ENCODE data around the gene LITAF. TPM values are rescaled to one million over a fixed set of nuclear protein-coding genes. Genes with fewer than 3 reads are reported as not detected.
"Not testable (repeated sequence)": the region's sequence is repeated elsewhere in the genome, so short reads cannot be mapped to it uniquely, and the experiment has no call there.

LITAF gene
- total and polyA plus RNA-seq, 7 experiments from 2014 or later, result 126 to 563 (median 264) TPM

DNA sequence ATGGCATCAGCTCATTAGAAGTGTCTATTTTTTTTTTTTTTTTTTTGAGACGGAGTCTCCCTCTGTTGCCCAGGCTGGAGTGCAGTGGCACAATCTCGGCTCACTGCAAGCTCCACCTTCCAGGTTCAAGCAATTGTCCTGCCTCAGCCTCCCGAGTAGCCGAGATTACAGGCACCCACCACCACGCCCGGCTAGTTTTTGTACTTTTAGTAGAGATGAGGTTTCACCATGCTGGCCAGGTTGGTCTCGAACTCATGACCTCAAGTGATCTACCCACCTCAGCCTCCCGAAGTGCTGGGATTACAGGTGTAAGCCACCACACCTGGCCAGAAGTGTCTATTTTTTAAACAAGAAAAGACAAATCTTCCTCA lies 9.4 kb downstream of the LITAF start:
- POLR2A ChIA-PET; ATAC-seq; H3K36me3 ChIP-seq (ENCODE audit: control insufficient read depth in 2 of 3, insufficient read depth in 3 of 3, low read length in 3 of 3); DNase-seq; H3K4me3 ChIP-seq (ENCODE audit: low read length); H3K9me3 Mint-ChIP-seq; H3K9me3 ChIP-seq (ENCODE audit: control insufficient read depth in 2 of 3, low read length in 3 of 3); H3K27me3 Mint-ChIP-seq; intact Hi-C loops (cut with micrococcal nuclease); H3K27me3 ChIP-seq (ENCODE audit: control insufficient read depth in 2 of 2, insufficient read depth in 2 of 2, low read length in 2 of 2); H3K27ac ChIP-seq (ENCODE audit: low read depth, low read length): not testable (repeated sequence)
- peaks cover 63 to 66% of the 10 kb centered on the region in 2 donors for H3K4me1 ChIP-seq (ENCODE audit: control insufficient read depth in 2 of 2, insufficient read depth in 2 of 2, low read length in 2 of 2)
- Mint-ChIP-seq H3K4me3 (peak overlapping the region in 7 of 10 donors; percentile 13 to 75 (median 54)), H3K27ac (peak overlapping the region; percentile 38 to 92 (median 76)), H3K36me3 (peaks cover 0 to 31% (median 18%) of the 10 kb centered on the region in 5 donors), H3K4me1 (peaks cover 57 to 93% (median 76%) of the 10 kb centered on the region in 7 donors)
- CTCF ChIA-PET, result interaction anchor here (1.0 kb wide), 1 partner anchor 45 kb away, joined by 3 read pairs; no protein-coding TSS in a partner anchor

DNA sequence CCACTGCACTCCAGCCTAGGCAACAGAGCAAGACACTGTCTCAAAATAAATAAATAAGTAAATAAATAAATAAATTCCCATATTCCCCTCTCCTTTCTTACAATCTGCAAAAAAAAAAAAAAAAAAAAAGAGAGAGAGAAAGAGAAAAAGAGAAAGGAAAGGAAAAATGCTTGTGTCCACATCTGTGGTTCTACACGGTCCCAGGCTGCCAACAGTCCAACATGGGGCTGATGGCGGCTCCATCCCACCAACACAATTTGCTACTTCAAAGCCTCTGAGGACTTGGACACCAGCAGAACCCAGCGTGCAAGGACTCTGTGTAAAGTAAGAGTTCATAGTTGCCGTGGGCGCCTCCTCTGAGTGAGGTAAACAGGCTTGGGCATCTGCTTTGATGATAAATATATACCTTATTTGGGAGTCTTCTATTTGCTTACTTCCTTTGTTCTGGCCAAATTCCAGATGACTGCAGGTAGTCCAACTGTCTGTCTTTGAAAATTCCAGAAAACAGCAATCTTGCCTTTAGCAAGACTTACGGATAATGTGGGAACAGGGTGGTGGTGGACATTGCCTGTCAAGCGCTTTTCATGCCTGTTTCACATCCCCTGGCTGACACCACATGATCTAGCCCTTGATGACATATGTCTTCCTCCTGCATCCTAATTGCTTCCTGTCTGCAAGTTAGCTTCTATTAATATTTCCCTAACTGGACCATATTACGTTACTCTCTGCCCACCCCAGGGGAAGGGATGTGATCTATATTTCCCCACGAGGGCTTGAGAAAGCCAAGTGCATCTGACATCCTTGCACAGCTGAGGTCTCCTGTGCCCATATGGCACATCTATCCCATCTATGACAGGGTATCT lies 10.1 kb downstream of the LITAF start:
- POLR2A ChIA-PET, result interaction anchor here (1.0 to 1.1 kb wide), 2 partner anchors 14 to 19 kb away, joined by 3 to 5 read pairs; no protein-coding TSS in a partner anchor
- peak overlapping the region; percentile 22 to 76 (median 58) for H3K4me3 Mint-ChIP-seq
- H3K4me1 ChIP-seq (ENCODE audit: control insufficient read depth in 2 of 2, insufficient read depth in 2 of 2, low read length in 2 of 2), result peaks cover 63 to 66% of the 10 kb centered on the region in 2 donors
- H3K27ac ChIP-seq (ENCODE audit: low read depth, low read length), result peak overlapping the region; percentile 10
- peaks cover 57 to 93% (median 76%) of the 10 kb centered on the region in 7 donors for H3K4me1 Mint-ChIP-seq
- H3K9me3 ChIP-seq (ENCODE audit: control insufficient read depth in 2 of 3, low read length in 3 of 3), result no peaks in the 10 kb centered on the region
- peaks cover 0 to 3% (median 0%) of the 10 kb centered on the region in 11 donors for H3K9me3 Mint-ChIP-seq
- intact Hi-C loops (cut with micrococcal nuclease), result no loop called here
- CTCF ChIA-PET, result interaction anchor here (1.0 kb wide), 1 partner anchor 46 kb away, joined by 3 read pairs; no protein-coding TSS in a partner anchor
- no peaks in the 10 kb centered on the region for H3K27me3 Mint-ChIP-seq
- DNase-seq, result no peak
- H3K27me3 ChIP-seq (ENCODE audit: control insufficient read depth in 2 of 2, insufficient read depth in 2 of 2, low read length in 2 of 2), result no peaks in the 10 kb centered on the region
- H3K36me3 Mint-ChIP-seq, result peaks cover 0 to 30% (median 21%) of the 10 kb centered on the region in 5 donors
- H3K36me3 ChIP-seq (ENCODE audit: control insufficient read depth in 2 of 3, insufficient read depth in 3 of 3, low read length in 3 of 3), result peaks cover 0 to 10% (median 0%) of the 10 kb centered on the region in 3 experiments
- peak; percentile 36 for ATAC-seq
- H3K4me3 ChIP-seq (ENCODE audit: low read length), result no peak overlapping the region
- H3K27ac Mint-ChIP-seq, result peak overlapping the region in 8 of 9 donors; percentile 72 to 92 (median 84)

- Histone ChIP-seq H3K9me3 (ENCODE audit: control insufficient read depth in 2 of 3, low read length in 3 of 3) (no peaks in the 10 kb centered on the region), H3K36me3 (ENCODE audit: control insufficient read depth in 2 of 3, insufficient read depth in 3 of 3, low read length in 3 of 3) (peaks cover 0 to 21% (median 4%) of the 10 kb centered on the region in 3 experiments), H3K27me3 (ENCODE audit: control insufficient read depth in 2 of 2, insufficient read depth in 2 of 2, low read length in 2 of 2) (no peaks in the 10 kb centered on the region), H3K4me1 (ENCODE audit: control insufficient read depth in 2 of 2, insufficient read depth in 2 of 2, low read length in 2 of 2) (peaks cover 59 to 68% of the 10 kb centered on the region in 2 donors), H3K27ac (ENCODE audit: low read depth, low read length) (peak overlapping the region; percentile 54), H3K4me3 (ENCODE audit: low read length) (no peak overlapping the region)
- peaks cover 0 to 30% (median 18%) of the 10 kb centered on the region in 5 donors for H3K36me3 Mint-ChIP-seq
- peak overlapping the region; percentile 61 to 100 (median 93) for H3K27ac Mint-ChIP-seq
- intact Hi-C loops (cut with micrococcal nuclease), result no loop called here
- ChIA-PET POLR2A (interaction anchor here (0.8 to 2.0 kb wide), 5 partner anchors 11 to 44 kb away, joined by 3 to 8 read pairs (median 5); partner anchors contain the start of gene LITAF), CTCF (interaction anchor here (1.2 to 1.6 kb wide), 2 partner anchors 7 to 65 kb away, joined by 3 to 4 read pairs; no protein-coding TSS in a partner anchor)
- H3K27me3 Mint-ChIP-seq, result no peaks in the 10 kb centered on the region
- peaks cover 0 to 3% (median 0%) of the 10 kb centered on the region in 11 donors for H3K9me3 Mint-ChIP-seq
- peak overlapping the region in 9 of 10 donors; percentile 41 to 80 (median 59) for H3K4me3 Mint-ChIP-seq
- no peak for ATAC-seq
- DNase-seq, result no peak
- H3K4me1 Mint-ChIP-seq, result peaks cover 54 to 93% (median 76%) of the 10 kb centered on the region in 7 donors
These were observed 11.5 kb downstream of the LITAF start for GRCh38 chr16:11575223-11575589.

DNA sequence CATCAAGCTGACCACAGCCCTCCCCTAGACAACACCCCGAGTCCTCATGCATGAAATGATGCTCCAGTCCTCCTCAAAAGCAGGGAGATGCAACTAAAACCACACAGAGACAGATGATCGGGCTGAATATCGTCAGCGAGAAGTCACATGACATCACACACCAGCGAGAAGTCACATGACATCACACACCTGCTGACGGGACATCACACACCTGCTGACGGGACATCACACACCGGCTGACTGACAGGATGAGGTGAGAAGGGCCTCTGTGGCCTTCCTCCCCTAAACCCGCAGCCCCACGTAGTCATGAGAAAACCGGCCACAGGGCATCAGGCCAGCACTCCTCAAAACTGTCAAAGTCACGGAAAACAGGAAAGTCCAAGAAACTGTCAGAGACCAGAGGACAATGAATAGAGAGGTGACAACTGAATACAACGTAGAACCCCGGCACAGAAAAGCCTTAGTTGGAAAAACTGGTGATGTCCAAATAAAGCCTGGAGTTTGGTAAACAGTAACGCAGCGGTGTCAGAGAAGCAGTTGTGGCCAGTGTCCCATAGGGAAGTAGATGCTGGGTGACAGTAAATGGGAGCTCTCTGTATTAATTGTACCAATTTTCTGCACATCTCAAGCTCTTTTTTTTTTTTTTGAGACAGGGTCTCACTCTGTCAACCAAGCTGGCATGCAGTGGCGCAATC lies 14.3 kb downstream of the LITAF start:
- no peaks in the 10 kb centered on the region for H3K27me3 Mint-ChIP-seq
- ATAC-seq (peak; percentile 79), DNase-seq (peak in 8 of 9 donors; percentile 34 to 89 (median 84))
- intact Hi-C loops (cut with micrococcal nuclease), result loop anchor here (1.0 kb wide), 3 partner anchors 11 to 12 kb away; no protein-coding TSS in a partner anchor
- peaks cover 0 to 30% (median 21%) of the 10 kb centered on the region in 5 donors for H3K36me3 Mint-ChIP-seq
- Histone ChIP-seq H3K9me3 (ENCODE audit: control insufficient read depth in 2 of 3, low read length in 3 of 3) (no peaks in the 10 kb centered on the region), H3K36me3 (ENCODE audit: control insufficient read depth in 2 of 3, insufficient read depth in 3 of 3, low read length in 3 of 3) (peaks cover 0 to 43% (median 5%) of the 10 kb centered on the region in 3 experiments), H3K27me3 (ENCODE audit: control insufficient read depth in 2 of 2, insufficient read depth in 2 of 2, low read length in 2 of 2) (no peaks in the 10 kb centered on the region), H3K27ac (ENCODE audit: low read depth, low read length) (peak overlapping the region; percentile 72), H3K4me1 (ENCODE audit: control insufficient read depth in 2 of 2, insufficient read depth in 2 of 2, low read length in 2 of 2) (peaks cover 47 to 70% of the 10 kb centered on the region in 2 donors), H3K4me3 (ENCODE audit: low read length) (no peak overlapping the region)
- peaks cover 0 to 3% (median 0%) of the 10 kb centered on the region in 11 donors for H3K9me3 Mint-ChIP-seq
- H3K27ac Mint-ChIP-seq, result peak overlapping the region; percentile 71 to 100 (median 98)
- POLR2A ChIA-PET, result interaction anchor here (0.7 to 1.9 kb wide), 2 partner anchors 12 to 19 kb away, joined by 3 to 8 read pairs; no protein-coding TSS in a partner anchor
- peaks cover 47 to 94% (median 69%) of the 10 kb centered on the region in 7 donors for H3K4me1 Mint-ChIP-seq
- peak overlapping the region; percentile 43 to 81 (median 73) for H3K4me3 Mint-ChIP-seq
- CTCF ChIA-PET, result no interaction called here

- H3K4me1 Mint-ChIP-seq, result peaks cover 43 to 94% (median 69%) of the 10 kb centered on the region in 7 donors
- DNase-seq (no peak), ATAC-seq (no peak)
- H3K36me3 Mint-ChIP-seq, result peaks cover 0 to 30% (median 19%) of the 10 kb centered on the region in 5 donors
- Histone ChIP-seq H3K36me3 (ENCODE audit: control insufficient read depth in 2 of 3, insufficient read depth in 3 of 3, low read length in 3 of 3) (peaks cover 0 to 47% (median 5%) of the 10 kb centered on the region in 3 experiments), H3K9me3 (ENCODE audit: control insufficient read depth in 2 of 3, low read length in 3 of 3) (no peaks in the 10 kb centered on the region), H3K4me1 (ENCODE audit: control insufficient read depth in 2 of 2, insufficient read depth in 2 of 2, low read length in 2 of 2) (peaks cover 38 to 62% of the 10 kb centered on the region in 2 donors), H3K27me3 (ENCODE audit: control insufficient read depth in 2 of 2, insufficient read depth in 2 of 2, low read length in 2 of 2) (no peaks in the 10 kb centered on the region), H3K4me3 (ENCODE audit: low read length) (no peak overlapping the region), H3K27ac (ENCODE audit: low read depth, low read length) (peak overlapping the region; percentile 72)
- peak overlapping the region in 4 of 10 donors; percentile 29 to 81 (median 74) for H3K4me3 Mint-ChIP-seq
- H3K27me3 Mint-ChIP-seq, result no peaks in the 10 kb centered on the region
- POLR2A ChIA-PET, result interaction anchor here (1.2 kb wide), 1 partner anchor 50 kb away, joined by 3 read pairs; no protein-coding TSS in a partner anchor
- intact Hi-C loops (cut with micrococcal nuclease), result no loop called here
- H3K27ac Mint-ChIP-seq, result peak overlapping the region in 8 of 9 donors; percentile 93 to 100 (median 98)
- H3K9me3 Mint-ChIP-seq, result peaks cover 0 to 3% (median 0%) of the 10 kb centered on the region in 11 donors
- CTCF ChIA-PET, result interaction anchor here (0.6 kb wide), 1 partner anchor 57 kb away, joined by 3 read pairs; no protein-coding TSS in a partner anchor
These were observed 15.2 kb downstream of the LITAF start for GRCh38 chr16:11571549-11571948.

GRCh38 chr16:11570806-11571205 lies 15.9 kb downstream of the LITAF start:
- POLR2A ChIA-PET, result interaction anchor here (1.1 to 1.2 kb wide), 2 partner anchors 51 kb away, joined by 3 read pairs; no protein-coding TSS in a partner anchor
- H3K36me3 Mint-ChIP-seq, result peaks cover 3 to 37% (median 24%) of the 10 kb centered on the region in 5 donors
- peak overlapping the region; percentile 72 for H3K27ac ChIP-seq (ENCODE audit: low read depth, low read length)
- H3K4me1 ChIP-seq (ENCODE audit: control insufficient read depth in 2 of 2, insufficient read depth in 2 of 2, low read length in 2 of 2), result peaks cover 34 to 62% of the 10 kb centered on the region in 2 donors
- H3K9me3 ChIP-seq (ENCODE audit: control insufficient read depth in 2 of 3, low read length in 3 of 3), result no peaks in the 10 kb centered on the region
- peaks cover 0 to 54% (median 5%) of the 10 kb centered on the region in 3 experiments for H3K36me3 ChIP-seq (ENCODE audit: control insufficient read depth in 2 of 3, insufficient read depth in 3 of 3, low read length in 3 of 3)
- CTCF ChIA-PET, result interaction anchor here (0.6 kb wide), 1 partner anchor 58 kb away, joined by 3 read pairs; no protein-coding TSS in a partner anchor
- ATAC-seq (no peak), DNase-seq (no peak)
- H3K9me3 Mint-ChIP-seq, result peaks cover 0 to 3% (median 0%) of the 10 kb centered on the region in 11 donors
- no peaks in the 10 kb centered on the region for H3K27me3 ChIP-seq (ENCODE audit: control insufficient read depth in 2 of 2, insufficient read depth in 2 of 2, low read length in 2 of 2)
- H3K27me3 Mint-ChIP-seq, result no peaks in the 10 kb centered on the region
- H3K27ac Mint-ChIP-seq, result peak overlapping the region; percentile 46 to 100 (median 98)
- H3K4me3 Mint-ChIP-seq, result peak overlapping the region in 5 of 10 donors; percentile 7 to 74 (median 33)
- no peak overlapping the region for H3K4me3 ChIP-seq (ENCODE audit: low read length)
- H3K4me1 Mint-ChIP-seq, result peaks cover 45 to 98% (median 77%) of the 10 kb centered on the region in 7 donors
- intact Hi-C loops (cut with micrococcal nuclease), result no loop called here
